22Rv1 (cell line): ENCODE results near the gene ULK4.

Experiments
- ZFX ChIP-seq: fragments of 450-650 bp; IDR thresholded peaks from 2 replicates; pipeline ENCODE4 v1.6.1; 2017; ENCODE audit warnings: antibody characterized with exemption, borderline replicate concordance
- TF ChIP-seq, protein P1 (sequence below): fragments of 450-650 bp; IDR thresholded peaks from 2 replicates; pipeline ENCODE4 v1.5.1; 2017; ENCODE audit warnings: mild to moderate bottlenecking

- TF ChIP-seq, protein P1, sequence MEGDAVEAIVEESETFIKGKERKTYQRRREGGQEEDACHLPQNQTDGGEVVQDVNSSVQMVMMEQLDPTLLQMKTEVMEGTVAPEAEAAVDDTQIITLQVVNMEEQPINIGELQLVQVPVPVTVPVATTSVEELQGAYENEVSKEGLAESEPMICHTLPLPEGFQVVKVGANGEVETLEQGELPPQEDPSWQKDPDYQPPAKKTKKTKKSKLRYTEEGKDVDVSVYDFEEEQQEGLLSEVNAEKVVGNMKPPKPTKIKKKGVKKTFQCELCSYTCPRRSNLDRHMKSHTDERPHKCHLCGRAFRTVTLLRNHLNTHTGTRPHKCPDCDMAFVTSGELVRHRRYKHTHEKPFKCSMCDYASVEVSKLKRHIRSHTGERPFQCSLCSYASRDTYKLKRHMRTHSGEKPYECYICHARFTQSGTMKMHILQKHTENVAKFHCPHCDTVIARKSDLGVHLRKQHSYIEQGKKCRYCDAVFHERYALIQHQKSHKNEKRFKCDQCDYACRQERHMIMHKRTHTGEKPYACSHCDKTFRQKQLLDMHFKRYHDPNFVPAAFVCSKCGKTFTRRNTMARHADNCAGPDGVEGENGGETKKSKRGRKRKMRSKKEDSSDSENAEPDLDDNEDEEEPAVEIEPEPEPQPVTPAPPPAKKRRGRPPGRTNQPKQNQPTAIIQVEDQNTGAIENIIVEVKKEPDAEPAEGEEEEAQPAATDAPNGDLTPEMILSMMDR: no peak
- TF ChIP-seq ZFX: no peak
These were observed 595.9 kb downstream of the ULK4 start for GRCh38 chr3:41365973-41366372.
